H9 (cell line): ENCODE results near the gene STK32C. TPM values are rescaled to one million over a fixed set of nuclear protein-coding genes. Genes with fewer than 3 reads are reported as not detected.
A peak's percentile ranks its signal among the peaks of the same experiment; 100 is the strongest.

Experiments used
- DNase-seq: peaks from one replicate; pipeline ENCODE4 v3.0.0-alpha.2; 2017
- H2AFZ ChIP-seq: one replicate; pipeline ENCODE4 v1.6.1; 2013; ENCODE audit warnings: mild to moderate bottlenecking, low read length, control low read depth, moderate library complexity
- H2AK5ac ChIP-seq: 2 replicates; pipeline ENCODE4 v1.6.1; 2013; ENCODE audit warnings: low read length, control low read depth, mixed read lengths; ENCODE audit not compliant: insufficient read length
- H2BK120ac ChIP-seq: one replicate; pipeline ENCODE4 v1.6.1; 2013; ENCODE audit warnings: low read depth, mild to moderate bottlenecking, low read length, control low read depth, inconsistent platforms; ENCODE audit not compliant: poor library complexity, severe bottlenecking
- H2BK12ac ChIP-seq: 2 replicates; pipeline ENCODE4 v1.6.1; 2013; ENCODE audit warnings: low read length, control low read depth, mixed read lengths, low read depth; ENCODE audit not compliant: insufficient read length
- H2BK15ac ChIP-seq: 2 replicates; pipeline ENCODE4 v1.6.1; 2013; ENCODE audit warnings: low read depth, low read length, control low read depth
- H2BK20ac ChIP-seq: one replicate; pipeline ENCODE4 v1.6.1; 2013; ENCODE audit warnings: low read depth, mild to moderate bottlenecking, low read length, control low read depth, inconsistent platforms; ENCODE audit not compliant: poor library complexity, severe bottlenecking
- H2BK5ac ChIP-seq: 2 replicates; pipeline ENCODE4 v1.6.1; 2013; ENCODE audit warnings: low read length, control low read depth, mixed read lengths; ENCODE audit not compliant: insufficient read length
- H3K14ac ChIP-seq: 2 replicates; pipeline ENCODE4 v1.6.1; 2013; ENCODE audit warnings: low read length, control low read depth; ENCODE audit not compliant: insufficient read depth
- H3K18ac ChIP-seq: 2 replicates; pipeline ENCODE4 v1.6.1; 2013; ENCODE audit warnings: low read depth, mild to moderate bottlenecking, mixed read lengths, low read length, control low read depth; ENCODE audit not compliant: insufficient read length
- H3K23ac ChIP-seq: 2 replicates; pipeline ENCODE4 v1.6.1; 2013; ENCODE audit warnings: low read length, control low read depth, mixed read lengths, low read depth; ENCODE audit not compliant: insufficient read length
- H3K23me2 ChIP-seq: 2 replicates; pipeline ENCODE4 v1.6.1; 2013; ENCODE audit warnings: low read depth, mild to moderate bottlenecking, mixed read lengths, low read length, control low read depth; ENCODE audit not compliant: insufficient read length, poor library complexity, severe bottlenecking
- H3K27ac ChIP-seq: 2 replicates; pipeline ENCODE4 v1.5.1; 2013; ENCODE audit warnings: low read length, control low read depth, mixed read lengths, low read depth; ENCODE audit not compliant: insufficient read length
- H3K27me3 ChIP-seq: 2 replicates; pipeline ENCODE4 v1.6.1; 2013; ENCODE audit warnings: low read length, control low read depth, inconsistent platforms; ENCODE audit not compliant: insufficient read depth
- H3K4ac ChIP-seq: 2 replicates; pipeline ENCODE4 v1.6.1; 2013; ENCODE audit warnings: low read depth, mild to moderate bottlenecking, control low read depth, inconsistent platforms, low read length, moderate library complexity
- H3K4me1 ChIP-seq: 2 replicates; pipeline ENCODE4 v1.6.1; 2013; ENCODE audit warnings: low read length, control low read depth, inconsistent platforms; ENCODE audit not compliant: insufficient read depth
- H3K4me2 ChIP-seq: 2 replicates; pipeline ENCODE4 v1.6.1; 2013; ENCODE audit warnings: low read length, control low read depth, mixed read lengths; ENCODE audit not compliant: insufficient read length, insufficient read depth
- H3K56ac ChIP-seq: 2 replicates; pipeline ENCODE4 v1.6.1; 2013; ENCODE audit warnings: low read depth, mild to moderate bottlenecking, mixed read lengths, low read length, control low read depth; ENCODE audit not compliant: insufficient read length
- H3K79me1 ChIP-seq: 2 replicates; pipeline ENCODE4 v1.6.1; 2013; ENCODE audit warnings: low read depth, mild to moderate bottlenecking, moderate library complexity, low read length, control low read depth, inconsistent platforms; ENCODE audit not compliant: insufficient read depth, poor library complexity, severe bottlenecking
- H3K79me2 ChIP-seq: 2 replicates; pipeline ENCODE4 v1.6.1; 2013; ENCODE audit warnings: low read length, control low read depth, inconsistent platforms; ENCODE audit not compliant: insufficient read depth
- H3K9ac ChIP-seq: 2 replicates; pipeline ENCODE4 v1.6.1; 2013; ENCODE audit warnings: low read length, control low read depth, mixed read lengths; ENCODE audit not compliant: insufficient read length; ENCODE audit errors: extremely low read depth
- H3K9me3 ChIP-seq: one replicate; pipeline ENCODE4 v1.6.1; 2013; ENCODE audit warnings: low read depth, low read length, inconsistent platforms; ENCODE audit not compliant: control insufficient read depth
- H3T11ph ChIP-seq: one replicate; pipeline ENCODE4 v1.6.1; 2013; ENCODE audit warnings: mild to moderate bottlenecking, low read length, control low read depth, inconsistent platforms
- H4K20me1 ChIP-seq: one replicate; pipeline ENCODE4 v1.6.1; 2013; ENCODE audit not compliant: control insufficient read depth, insufficient read length, insufficient read depth
- H4K5ac ChIP-seq: 2 replicates; pipeline ENCODE4 v1.6.1; 2013; ENCODE audit warnings: low read depth, mild to moderate bottlenecking, mixed read lengths, low read length, control low read depth; ENCODE audit not compliant: insufficient read length
- H4K8ac ChIP-seq: replicated peaks from 2 replicates; pipeline ENCODE4 v1.6.1; 2013; ENCODE audit warnings: low read length, control low read depth, mixed read lengths, low read depth; ENCODE audit not compliant: insufficient read length
- H4K91ac ChIP-seq: 2 replicates; pipeline ENCODE4 v1.6.1; 2013; ENCODE audit warnings: low read depth, mild to moderate bottlenecking, moderate library complexity, mixed read lengths, low read length, control low read depth; ENCODE audit not compliant: insufficient read length
- H3K27ac Mint-ChIP-seq, 3 experiments: 2 replicates in 2 of 3; 3 replicates in 1 of 3; pipeline ENCODE4 v1.8.0; 2020 to 2021; ENCODE audit warnings: mixed read lengths in 3 of 3, mild to moderate bottlenecking in 1 of 3, moderate library complexity in 1 of 3
- H3K27me3 Mint-ChIP-seq: 2 replicates; pipeline ENCODE4 v1.8.0; 2021; ENCODE audit warnings: low read depth, mild to moderate bottlenecking, moderate library complexity, mixed read lengths
- H3K36me3 Mint-ChIP-seq, 3 experiments: 2 replicates in 2 of 3; 3 replicates in 1 of 3; pipeline ENCODE4 v1.8.0; 2020 to 2021; ENCODE audit warnings: low read depth in 3 of 3, mixed read lengths in 3 of 3; ENCODE audit not compliant: insufficient read depth in 1 of 3
- H3K4me1 Mint-ChIP-seq, 2 experiments: 2 replicates each; pipeline ENCODE4 v1.8.0; 2020; ENCODE audit warnings: mixed read lengths in 2 of 2
- H3K4me3 Mint-ChIP-seq, 2 experiments: 2 replicates in 1 of 2; 3 replicates in 1 of 2; pipeline ENCODE4 v1.8.0; 2020 to 2021; ENCODE audit warnings: mild to moderate bottlenecking in 2 of 2, mixed read lengths in 2 of 2, moderate library complexity in 1 of 2
- H3K9me3 Mint-ChIP-seq, 2 experiments: 2 replicates in 1 of 2; 3 replicates in 1 of 2; pipeline ENCODE4 v1.8.0; 2020; ENCODE audit warnings: mild to moderate bottlenecking in 2 of 2, mixed read lengths in 2 of 2, moderate library complexity in 1 of 2
- WGBS: extraction: QIAGEN DNeasy Blood & Tissue Kit; methylation state at CpG from one replicate; pipeline ENCODE4 v1.1.7; 2013; ENCODE audit warnings: missing lambda C conversion rate, low lambda C conversion rate, mixed read lengths; ENCODE audit not compliant: insufficient read length; ENCODE audit errors: extremely low coverage; 5-methylcytosine and 5-hydroxymethylcytosine counted together
- total RNA-seq: library from RNA; stranded (reverse); gene quantifications from 2 replicates; pipeline ENCODE4 v1.2.1, GENCODE V29; 2021
- TF ChIP-seq, protein P1 (sequence below): fragments of 200-600 bp; sonication (generic); conservative IDR thresholded peaks from 3 replicates; pipeline ENCODE4 v1.8.0; 2021; ENCODE audit warnings: antibody characterized with exemption, mild to moderate bottlenecking

STK32C gene
- total RNA-seq, 1 experiment from 2014 or later = 11.3 TPM

GRCh38 chr10:132297526-132297925 is 10.2 kb downstream of the STK32C start:
- no peak overlapping the region for H2AK5ac ChIP-seq
- no peak overlapping the region for H3K4ac ChIP-seq
- no peak overlapping the region for H3K18ac ChIP-seq
- H3K23me2 ChIP-seq = no peaks in the 10 kb centered on the region
- Mint-ChIP-seq H3K4me3 (no peak overlapping the region), H3K9me3 (no peaks in the 10 kb centered on the region; a peak in 1 of 5 replicates), H3K27me3 (no peaks in the 10 kb centered on the region; the same call in none of the 2 replicates), H3K4me1 (peaks cover 22 to 27% of the 10 kb centered on the region in 2 experiments), H3K27ac (no peak overlapping the region), H3K36me3 (no peaks in the 10 kb centered on the region)
- no peaks in the 10 kb centered on the region for H3K27me3 ChIP-seq
- H2BK120ac ChIP-seq = no peak overlapping the region
- H3K9ac ChIP-seq = no peak overlapping the region
- H2BK5ac ChIP-seq = no peak overlapping the region
- no peak overlapping the region for H3K23ac ChIP-seq
- no peaks in the 10 kb centered on the region for H4K20me1 ChIP-seq
- H3K79me2 ChIP-seq = no peaks in the 10 kb centered on the region
- no peaks in the 10 kb centered on the region for H3K79me1 ChIP-seq
- no peak overlapping the region for H2BK15ac ChIP-seq
- no CpG with 5 or more reads among the region's 9 CpGs for WGBS
- H3K27ac ChIP-seq = no peak overlapping the region
- no peak overlapping the region for H4K5ac ChIP-seq
- no peak overlapping the region for H2BK12ac ChIP-seq
- no peak overlapping the region for H2BK20ac ChIP-seq
- H3K9me3 ChIP-seq = no peaks in the 10 kb centered on the region
- H2AFZ ChIP-seq = no peak overlapping the region
- no peak overlapping the region for H3T11ph ChIP-seq
- no peak overlapping the region for H4K91ac ChIP-seq
- H3K4me1 ChIP-seq = no peaks in the 10 kb centered on the region
- H3K56ac ChIP-seq = no peak overlapping the region
- H3K4me2 ChIP-seq = no peak overlapping the region
- no peak overlapping the region for H4K8ac ChIP-seq
- DNase-seq = peak; percentile 41
- no peak overlapping the region for H3K14ac ChIP-seq
- TF ChIP-seq, protein P1, sequence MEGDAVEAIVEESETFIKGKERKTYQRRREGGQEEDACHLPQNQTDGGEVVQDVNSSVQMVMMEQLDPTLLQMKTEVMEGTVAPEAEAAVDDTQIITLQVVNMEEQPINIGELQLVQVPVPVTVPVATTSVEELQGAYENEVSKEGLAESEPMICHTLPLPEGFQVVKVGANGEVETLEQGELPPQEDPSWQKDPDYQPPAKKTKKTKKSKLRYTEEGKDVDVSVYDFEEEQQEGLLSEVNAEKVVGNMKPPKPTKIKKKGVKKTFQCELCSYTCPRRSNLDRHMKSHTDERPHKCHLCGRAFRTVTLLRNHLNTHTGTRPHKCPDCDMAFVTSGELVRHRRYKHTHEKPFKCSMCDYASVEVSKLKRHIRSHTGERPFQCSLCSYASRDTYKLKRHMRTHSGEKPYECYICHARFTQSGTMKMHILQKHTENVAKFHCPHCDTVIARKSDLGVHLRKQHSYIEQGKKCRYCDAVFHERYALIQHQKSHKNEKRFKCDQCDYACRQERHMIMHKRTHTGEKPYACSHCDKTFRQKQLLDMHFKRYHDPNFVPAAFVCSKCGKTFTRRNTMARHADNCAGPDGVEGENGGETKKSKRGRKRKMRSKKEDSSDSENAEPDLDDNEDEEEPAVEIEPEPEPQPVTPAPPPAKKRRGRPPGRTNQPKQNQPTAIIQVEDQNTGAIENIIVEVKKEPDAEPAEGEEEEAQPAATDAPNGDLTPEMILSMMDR = peak; percentile 55
